ENCODE data around the gene ECHS1.
A peak's percentile ranks its signal among the peaks of the same experiment; 100 is the strongest.

The ECHS1 gene

GRCh38 chr10:133342942-133343341 is 30.2 kb downstream of the ECHS1 start:
- Histone ChIP-seq H3K9ac (no peak overlapping the region), H3K27me3 (peaks cover 3 to 8% (median 5%) of the 10 kb centered on the region in 11 experiments; a peak in 21 of 22 replicates)

GRCh38 chr10:133341983-133342382 is 31.2 kb downstream of the ECHS1 start:
- Histone ChIP-seq H3K9ac (no peak overlapping the region), H3K27ac (no peak overlapping the region), H3K36me3 (no peaks in the 10 kb centered on the region), H3K27me3 (peaks cover 12 to 17% (median 14%) of the 10 kb centered on the region in 11 experiments), H3K4me1 (peaks cover 1 to 28% (median 19%) of the 10 kb centered on the region in 10 experiments; a peak in 16 of 20 replicates), H3K9me3 (replicated peaks in 1 of 11) (peaks cover 0 to 53% (median 38%) of the 10 kb centered on the region in 11 experiments; a peak in 19 of 22 replicates), H3K4me2 (no peak overlapping the region), H3K4me3 (no peak overlapping the region), H4K20me1 (no peaks in the 10 kb centered on the region; a peak in 1 of 22 replicates)
- TF ChIP-seq Cebpa-rat (IDR thresholded peaks at IDR 0.05), result no peak

More at GRCh38 chr10:133342942-133343341, 30.2 kb downstream of the ECHS1 start:
- H3K4me1 ChIP-seq, result peaks cover 0 to 26% (median 17%) of the 10 kb centered on the region in 10 experiments; a peak in 13 of 20 replicates
- H3K4me3 ChIP-seq, result no peak overlapping the region
- H3K27ac ChIP-seq, result no peak overlapping the region
- peak overlapping the region in 2 of 11 experiments; percentile 23 to 26; a peak in 3 of 22 replicates for H3K4me2 ChIP-seq
- H3K36me3 ChIP-seq, result no peaks in the 10 kb centered on the region
- H4K20me1 ChIP-seq, result no peaks in the 10 kb centered on the region; a peak in 1 of 22 replicates
- H3K9me3 ChIP-seq (replicated peaks in 1 of 11), result peaks cover 0 to 45% (median 28%) of the 10 kb centered on the region in 11 experiments; a peak in 19 of 22 replicates
- TF ChIP-seq Cebpa-rat (IDR thresholded peaks at IDR 0.05), result no peak

DNA sequence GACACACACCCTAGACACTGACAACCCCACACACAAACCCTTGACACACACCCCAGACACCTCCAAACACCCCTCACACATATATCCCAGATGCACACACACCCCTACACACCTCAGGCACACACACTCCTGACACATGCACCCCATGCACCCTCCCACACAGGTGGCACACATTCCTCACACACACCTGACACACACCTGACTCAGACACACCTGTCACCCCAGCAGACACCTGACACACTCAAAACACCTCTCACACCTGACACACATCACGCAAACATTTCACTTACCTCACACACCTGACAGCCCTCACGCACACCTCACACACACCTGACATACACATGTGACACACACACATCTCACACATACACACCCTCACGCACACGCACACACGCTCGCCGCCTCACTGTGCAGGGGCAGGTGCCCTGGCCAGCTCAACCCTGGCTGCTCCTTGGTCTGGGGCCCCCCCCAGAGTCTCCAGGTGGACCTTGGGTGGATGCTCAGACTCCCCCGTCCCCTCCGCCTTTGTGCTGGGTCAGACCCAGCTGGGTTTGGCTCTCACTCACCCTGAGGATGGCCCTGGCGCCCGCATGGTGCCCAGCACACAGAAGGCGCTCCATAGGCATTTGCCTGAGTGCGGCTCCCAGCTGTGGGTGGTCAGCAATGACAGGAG is 33.3 kb downstream of the ECHS1 start:
- H3K9me3 ChIP-seq (replicated peaks in 1 of 11), result peaks cover 8 to 60% (median 48%) of the 10 kb centered on the region in 11 experiments; a peak in 21 of 22 replicates
- H3K36me3 ChIP-seq, result no peaks in the 10 kb centered on the region
- H3K27ac ChIP-seq, result no peak overlapping the region
- no peak for TF ChIP-seq Cebpa-rat (IDR thresholded peaks at IDR 0.05)
- H3K4me1 ChIP-seq, result peaks cover 10 to 37% (median 28%) of the 10 kb centered on the region in 10 experiments; a peak in 16 of 20 replicates
- H4K20me1 ChIP-seq, result peaks cover 0 to 4% (median 0%) of the 10 kb centered on the region in 11 experiments; a peak in 2 of 22 replicates
- no peak overlapping the region for H3K9ac ChIP-seq
- peaks cover 34 to 39% (median 36%) of the 10 kb centered on the region in 11 experiments for H3K27me3 ChIP-seq
- no peak overlapping the region for H3K4me3 ChIP-seq
- no peak overlapping the region for H3K4me2 ChIP-seq

DNA sequence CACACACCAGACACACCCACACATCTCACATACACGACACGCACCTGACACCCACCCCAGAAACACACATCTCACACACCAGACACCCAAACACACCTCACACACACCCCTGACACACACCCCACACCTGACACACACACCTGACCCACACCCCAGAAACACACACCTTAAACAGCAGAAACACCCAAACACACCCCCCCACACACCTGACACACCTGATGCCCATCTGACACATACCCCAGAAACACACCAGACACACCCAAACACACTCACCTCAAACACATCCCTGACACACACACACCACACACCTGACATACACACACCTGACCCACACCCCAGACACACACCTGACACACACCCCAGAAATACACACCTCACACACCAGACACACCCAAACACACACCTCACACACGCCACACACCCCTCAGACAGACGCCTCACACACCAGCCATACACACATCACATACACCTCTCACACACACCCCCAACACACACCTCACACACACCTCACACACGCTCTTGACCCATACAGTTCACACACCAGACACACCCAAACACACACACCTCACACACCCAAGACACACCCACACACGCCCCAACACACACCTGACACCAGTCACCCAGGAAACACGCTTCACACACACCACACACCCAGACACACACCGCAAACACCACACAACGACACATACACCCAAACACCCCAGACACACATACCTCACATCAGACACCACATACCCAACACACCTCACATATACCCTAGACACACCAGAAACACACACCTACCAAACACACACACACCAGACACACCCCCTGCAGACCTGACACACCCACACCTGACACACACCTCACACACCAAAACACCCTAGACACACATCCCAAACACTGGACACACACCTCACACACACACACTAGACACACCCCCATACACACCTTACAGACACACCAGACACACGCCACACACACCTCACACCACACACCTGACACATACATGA is 34.8 kb downstream of the ECHS1 start:
- no peak for TF ChIP-seq Cebpa-rat (IDR thresholded peaks at IDR 0.05)
- H3K9me3 ChIP-seq (replicated peaks in 1 of 11), result peaks cover 13 to 62% (median 51%) of the 10 kb centered on the region in 11 experiments; a peak in 21 of 22 replicates
- H3K27me3 ChIP-seq, result peaks cover 40 to 52% (median 46%) of the 10 kb centered on the region in 11 experiments
- H3K4me2 ChIP-seq, result no peak overlapping the region
- H3K4me1 ChIP-seq, result peaks cover 10 to 27% (median 23%) of the 10 kb centered on the region in 10 experiments; a peak in 16 of 20 replicates
- no peak overlapping the region for H3K9ac ChIP-seq
- no peaks in the 10 kb centered on the region for H3K36me3 ChIP-seq
- H3K4me3 ChIP-seq, result no peak overlapping the region
- H4K20me1 ChIP-seq, result peaks cover 0 to 4% (median 0%) of the 10 kb centered on the region in 11 experiments; a peak in 2 of 22 replicates
- no peak overlapping the region for H3K27ac ChIP-seq

- H4K20me1 ChIP-seq, result peaks cover 0 to 4% (median 0%) of the 10 kb centered on the region in 11 experiments; a peak in 2 of 22 replicates
- H3K9ac ChIP-seq, result no peak overlapping the region
- H3K36me3 ChIP-seq, result no peaks in the 10 kb centered on the region
- H3K27me3 ChIP-seq, result peaks cover 46 to 60% (median 54%) of the 10 kb centered on the region in 11 experiments
- H3K4me2 ChIP-seq, result peak overlapping the region in 9 of 11 experiments; percentile 24 to 62 (median 56); a peak in 16 of 22 replicates
- no peak for TF ChIP-seq Cebpa-rat (IDR thresholded peaks at IDR 0.05)
- H3K4me3 ChIP-seq, result 0 out of 20 replicates have a peak overlapping the region, but pooled peaks of 1 of the 10 experiments have one; percentile 19
- H3K4me1 ChIP-seq, result peaks cover 10 to 24% (median 20%) of the 10 kb centered on the region in 10 experiments; a peak in 16 of 20 replicates
- no peak overlapping the region for H3K27ac ChIP-seq
- H3K9me3 ChIP-seq (replicated peaks in 1 of 11), result peaks cover 13 to 62% (median 51%) of the 10 kb centered on the region in 11 experiments; a peak in 21 of 22 replicates
Measured at GRCh38 chr10:133337370-133337725, 35.8 kb downstream of the ECHS1 start.

DNA sequence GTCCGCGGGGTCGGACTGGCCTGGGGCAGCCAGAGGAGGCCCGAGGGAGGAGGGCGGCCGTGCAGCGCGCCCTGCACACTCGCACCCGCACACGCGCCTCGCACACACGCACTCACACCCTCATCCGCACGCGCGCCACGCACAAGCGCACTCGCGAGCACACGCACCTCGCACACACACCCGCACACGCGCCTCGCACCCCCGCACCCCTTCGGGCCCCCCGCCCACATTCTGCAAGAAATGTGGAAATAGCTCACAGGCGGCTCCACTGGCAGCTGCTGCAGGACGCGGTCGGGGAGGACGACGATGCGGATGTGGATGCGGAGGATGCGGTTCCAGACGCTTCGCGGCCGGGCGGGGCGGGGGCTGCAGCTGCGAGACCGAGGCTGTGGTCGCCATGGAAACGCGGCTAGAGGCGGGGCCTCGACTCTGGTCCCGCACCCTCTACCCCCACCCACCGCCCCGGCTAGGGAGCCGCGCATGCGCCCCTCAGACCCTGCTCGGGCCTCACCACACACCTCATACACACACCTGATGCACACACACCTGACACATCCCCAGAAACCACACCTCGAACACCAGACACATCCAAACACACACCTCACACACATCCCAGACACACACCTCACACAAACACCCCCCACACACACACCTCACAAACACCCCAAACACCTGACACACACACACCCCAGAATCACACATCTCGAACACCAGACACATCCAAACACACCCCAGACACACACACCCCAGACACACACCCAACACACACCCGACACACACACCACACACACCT is 36.4 kb downstream of the ECHS1 start, which contains the start of gene CALY:
Gene CALY, minus strand, starts transcription at position 320 of the 793 bp plus-strand sequence. CDS start 7,907 bp downstream, outside the sequence.
- Histone ChIP-seq H3K4me2 (peak within 1 kb of the TSS; percentile 19 to 62 (median 55); a peak in 19 of 22 replicates), H3K27ac (no peak within 1 kb of the TSS; a peak in 1 of 22 replicates), H3K27me3 (peaks cover 46 to 66% (median 60%) of the 10 kb centered on the region in 11 experiments), H3K9me3 (replicated peaks in 1 of 11) (peaks cover 13 to 61% (median 51%) of the 10 kb centered on the region in 11 experiments; a peak in 21 of 22 replicates), H4K20me1 (peaks cover 0 to 4% (median 0%) of the 10 kb centered on the region in 11 experiments; a peak in 2 of 22 replicates), H3K4me3 (peak within 1 kb of the TSS in 2 of 10 experiments; percentile 19 to 24; a peak in 3 of 20 replicates), H3K9ac (no peak within 1 kb of the TSS), H3K36me3 (no peaks in the 10 kb centered on the region), H3K4me1 (peaks cover 10 to 24% (median 20%) of the 10 kb centered on the region in 10 experiments; a peak in 16 of 20 replicates)
- TF ChIP-seq Cebpa-rat (IDR thresholded peaks at IDR 0.05), result no peak

GRCh38 chr10:133336118-133336576 is 37.0 kb downstream of the ECHS1 start:
- H3K27me3 ChIP-seq, result peaks cover 46 to 72% (median 65%) of the 10 kb centered on the region in 11 experiments
- peaks cover 13 to 59% (median 51%) of the 10 kb centered on the region in 11 experiments; a peak in 21 of 22 replicates for H3K9me3 ChIP-seq (replicated peaks in 1 of 11)
- peaks cover 10 to 24% (median 20%) of the 10 kb centered on the region in 10 experiments; a peak in 16 of 20 replicates for H3K4me1 ChIP-seq
- H3K36me3 ChIP-seq, result no peaks in the 10 kb centered on the region
- H3K27ac ChIP-seq, result no peak overlapping the region; a peak in 1 of 22 replicates
- H4K20me1 ChIP-seq, result peaks cover 0 to 4% (median 0%) of the 10 kb centered on the region in 11 experiments; a peak in 2 of 22 replicates
- H3K9ac ChIP-seq, result no peak overlapping the region
- TF ChIP-seq Cebpa-rat (IDR thresholded peaks at IDR 0.05), result no peak
- H3K4me2 ChIP-seq, result peak overlapping the region in 10 of 11 experiments; percentile 19 to 62 (median 56); a peak in 18 of 22 replicates
- H3K4me3 ChIP-seq, result peak overlapping the region in 1 of 10 experiments; percentile 24; a peak in 1 of 20 replicates
